HepG2 (cell line): ENCODE results near the gene KCNK17. TPM values are rescaled to one million over a fixed set of nuclear protein-coding genes. Genes with fewer than 3 reads are reported as not detected.

Experiments
- ARNTL ChIP-seq: sonication (generic); formaldehyde crosslinking; IDR thresholded peaks from 2 replicates; pipeline ENCODE4 v1.4.0; 2020; ENCODE audit warnings: mild to moderate bottlenecking, missing genetic modification reagents
- CBX5 ChIP-seq: sonication (generic); formaldehyde crosslinking; IDR thresholded peaks from 2 replicates; pipeline ENCODE4 v1.4.0; 2020; ENCODE audit warnings: missing genetic modification reagents, borderline replicate concordance
- IKZF1 ChIP-seq: fragments of 450-650 bp; IDR thresholded peaks from 2 replicates; pipeline ENCODE4 v1.7.1; 2016
- LCORL ChIP-seq, 2 experiments: fragments of 450-650 bp in 1 of 2; sonication (generic) in 1 of 2; formaldehyde crosslinking in 1 of 2; IDR thresholded peaks; 2 replicates each; pipeline versions ENCODE4 v1.5.0 to v1.6.1; 2017 to 2020; ENCODE audit warnings: antibody characterized with exemption in 1 of 2, missing genetic modification reagents in 1 of 2
- MXD3 ChIP-seq: IDR thresholded peaks from 2 replicates; pipeline ENCODE4 v1.6.1; 2016; ENCODE audit warnings: mild to moderate bottlenecking, missing biosample characterization, missing genetic modification reagents
- REPIN1 ChIP-seq: sonication (generic); formaldehyde crosslinking; IDR thresholded peaks from 2 replicates; pipeline ENCODE4 v1.8.0; 2022; ENCODE audit warnings: missing genetic modification reagents, low read depth, mild to moderate bottlenecking, borderline replicate concordance
- SKIL ChIP-seq: sonication (generic); formaldehyde crosslinking; IDR thresholded peaks from 2 replicates; pipeline ENCODE4 v1.8.0; 2022; ENCODE audit warnings: missing genetic modification reagents, mild to moderate bottlenecking, moderate library complexity, borderline replicate concordance
- SMAD3 ChIP-seq: sonication (generic); formaldehyde crosslinking; IDR thresholded peaks from 2 replicates; pipeline ENCODE4 v1.4.0; 2020; ENCODE audit warnings: missing genetic modification reagents
- SOX13 ChIP-seq, 3 experiments: fragments of 450-650 bp in 1 of 3; sonication (generic) in 1 of 3; formaldehyde crosslinking in 1 of 3; IDR thresholded peaks in 2 of 3; conservative IDR thresholded peaks in 1 of 3; 2 replicates each; pipeline versions ENCODE4 v1.5.0 to v1.6.1; 2016 to 2020; ENCODE audit warnings: antibody characterized with exemption in 1 of 3, mild to moderate bottlenecking in 1 of 3, missing compliant biosample characterization in 1 of 3, missing genetic modification reagents in 1 of 3, moderate library complexity in 1 of 3
- TARDBP ChIP-seq: sonication (generic); formaldehyde crosslinking; IDR thresholded peaks from 2 replicates; pipeline ENCODE4 v1.8.0; 2022; ENCODE audit warnings: mild to moderate bottlenecking, missing genetic modification reagents
- TBX3 ChIP-seq: fragments of 450-650 bp; IDR thresholded peaks from 2 replicates; pipeline ENCODE4 v1.6.1; 2017; ENCODE audit warnings: antibody characterized with exemption, mild to moderate bottlenecking, inconsistent platforms, borderline replicate concordance
- TFDP2 ChIP-seq: sonication (generic); formaldehyde crosslinking; IDR thresholded peaks from 2 replicates; pipeline ENCODE4 v1.4.0; 2020; ENCODE audit warnings: missing genetic modification reagents
- TGIF2 ChIP-seq: IDR thresholded peaks from 2 replicates; pipeline ENCODE4 v1.6.1; 2016; ENCODE audit warnings: control low read depth, missing compliant biosample characterization
- THAP9 ChIP-seq: sonication (generic); formaldehyde crosslinking; IDR thresholded peaks from 2 replicates; pipeline ENCODE4; 2020; ENCODE audit warnings: missing genetic modification reagents, mild to moderate bottlenecking, borderline replicate concordance
- ZBTB8A ChIP-seq: sonication (generic); formaldehyde crosslinking; IDR thresholded peaks from 2 replicates; pipeline ENCODE4 v1.4.0; 2020; ENCODE audit warnings: mild to moderate bottlenecking, low read depth, missing genetic modification reagents, borderline replicate concordance
- ZFP41 ChIP-seq: sonication (generic); formaldehyde crosslinking; IDR thresholded peaks from 2 replicates; pipeline ENCODE4 v1.4.0; 2020; ENCODE audit warnings: mild to moderate bottlenecking, missing genetic modification reagents, borderline replicate concordance
- ZNF562 ChIP-seq: sonication (generic); formaldehyde crosslinking; IDR thresholded peaks from 2 replicates; pipeline ENCODE4 v1.8.0; 2022; ENCODE audit warnings: missing genetic modification reagents, borderline replicate concordance
- ZNF572 ChIP-seq: sonication (generic); formaldehyde crosslinking; IDR thresholded peaks from 2 replicates; pipeline ENCODE4 v1.5.1; 2020; ENCODE audit warnings: mild to moderate bottlenecking, missing genetic modification reagents
- ZNF660 ChIP-seq: sonication (generic); formaldehyde crosslinking; IDR thresholded peaks from 2 replicates; pipeline ENCODE4 v1.5.1; 2020; ENCODE audit warnings: mild to moderate bottlenecking, low read depth, missing genetic modification reagents, borderline replicate concordance
- ZSCAN12 ChIP-seq: sonication (generic); formaldehyde crosslinking; IDR thresholded peaks from 2 replicates; pipeline ENCODE4 v1.9.0; 2021; ENCODE audit warnings: mild to moderate bottlenecking, missing genetic modification reagents
- polyA plus RNA-seq, 8 experiments: library from polyadenylated mRNA; depleted of rRNA in 3 of 8; stranded (reverse) in 7 of 8; unstranded in 1 of 8; fragments of >200 nt; fragmentation: Illumina TruSeq in 4 of 8; extraction: Trizol in 4 of 8; gene quantifications; 2 replicates each; pipeline versions ENCODE4 v1.2.1 to v1.2.3, GENCODE V29; 2011 to 2016; ENCODE audit warnings: low read depth in 4 of 8, missing spikeins in 1 of 8, mixed read lengths in 1 of 8; ENCODE audit not compliant: insufficient read depth in 1 of 8
- total RNA-seq, 5 experiments: library from RNA; depleted of rRNA; stranded (reverse); fragments of >200 nt; fragmentation: Illumina TruSeq; extraction: Trizol; gene quantifications; 2 replicates each; pipeline ENCODE4 v1.2.3, GENCODE V29; 2016; ENCODE audit warnings: low read depth in 1 of 5

KCNK17 gene
- total and polyA plus RNA-seq, 2 of the 13 experiments (the other 11 are each of a cell fraction or from before 2014, with no cell fraction given): not detected

DNA sequence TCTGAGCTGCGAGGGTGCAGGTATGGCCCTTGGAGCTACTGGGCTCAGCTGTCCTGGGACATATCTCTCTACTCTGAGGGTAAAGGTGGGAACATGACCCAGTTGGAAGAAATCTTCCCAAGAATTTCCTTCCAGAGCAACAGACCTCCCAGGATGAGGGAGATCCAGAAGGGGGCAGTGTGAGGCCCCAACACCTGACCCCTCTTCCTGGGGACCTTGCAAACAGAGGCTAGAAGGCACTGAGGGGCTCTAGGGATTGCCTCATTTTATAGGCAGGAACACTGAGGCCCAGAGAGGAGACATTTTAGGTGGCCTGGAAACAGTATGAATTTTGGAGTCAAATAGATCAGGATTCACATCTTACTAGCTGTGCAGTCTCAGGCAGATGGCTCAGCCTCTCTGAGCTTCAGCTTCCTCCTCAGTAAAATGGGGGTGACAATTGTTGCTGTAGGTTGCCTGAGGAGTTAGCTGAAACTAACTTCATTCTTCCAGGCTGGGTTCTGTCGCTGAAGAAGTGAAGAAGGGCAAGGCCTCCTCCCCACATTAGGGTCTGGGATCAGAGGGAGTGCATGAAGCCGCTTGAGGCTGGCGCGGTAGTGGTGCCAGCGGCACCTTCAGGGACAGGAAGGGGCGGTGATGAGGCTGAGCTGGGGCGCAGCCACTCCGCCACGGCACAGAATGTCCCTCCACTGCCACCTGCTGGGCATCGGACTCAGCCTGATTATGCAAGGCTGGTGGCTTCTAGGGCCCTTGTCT, 11.4 kb downstream of the KCNK17 start (continued):
- TF ChIP-seq THAP9 (CRISPR knock-in tag) (peak; percentile 23; the same call in 1 of the 2 replicates), TARDBP (no peak), REPIN1 (0 out of 2 replicates have a peak, but pooled peaks have one; percentile 31), LCORL (IDR thresholded peaks at IDR 0.05) (no peak), LCORL (CRISPR knock-in tag; IDR thresholded peaks at IDR 0.05) (0 out of 2 replicates have a peak, but pooled peaks have one; percentile 47), ZBTB8A (CRISPR knock-in tag) (no peak), ZNF660 (CRISPR knock-in tag) (no peak), SKIL (no peak), ZSCAN12 (CRISPR knock-in tag) (no peak), SMAD3 (CRISPR knock-in tag) (0 out of 2 replicates have a peak, but pooled peaks have one; percentile 54), ZNF562 (CRISPR knock-in tag) (no peak), TGIF2 (CRISPR knock-in tag) (0 out of 2 replicates have a peak, but pooled peaks have one; percentile 42), TBX3 (no peak), ZFP41 (CRISPR knock-in tag) (no peak), ZNF572 (peak; percentile 31; the same call in 1 of the 2 replicates), ARNTL (CRISPR knock-in tag) (no peak), MXD3 (CRISPR knock-in tag) (no peak), SOX13 (IDR thresholded peaks at IDR 0.05) (no peak), SOX13 (CRISPR knock-in tag; conservative IDR thresholded peaks at IDR 0.05 in 1 of 2, IDR thresholded peaks at IDR 0.05 in 1 of 2) (0 out of 4 replicates have a peak, but pooled peaks of 1 of the 2 experiments have one; percentile 17), TFDP2 (no peak), IKZF1 (no peak), CBX5 (peak; percentile 74; the same call in 1 of the 2 replicates)
